ENCODE measurements around the gene HTRA3. TPM values are rescaled to one million over a fixed set of nuclear protein-coding genes. Genes with fewer than 3 reads are reported as not detected.

The HTRA3 gene
- total and polyA plus RNA-seq, 2 of the 8 experiments (the other 6 are each of a cell fraction or from before 2014, with no cell fraction given), result 3.2 to 5.8 TPM

- TF ChIP-seq EGR1 (IDR thresholded peaks at IDR 0.05; ENCODE audit: borderline replicate concordance, low read depth, low read length), result no peak
Measured at GRCh38 chr4:8345053-8345945, 75.7 kb downstream of the HTRA3 start (continued).

All from H1 (cell line).